ENCODE measurements around the gene GALNT17.

Gene GALNT17

DNA sequence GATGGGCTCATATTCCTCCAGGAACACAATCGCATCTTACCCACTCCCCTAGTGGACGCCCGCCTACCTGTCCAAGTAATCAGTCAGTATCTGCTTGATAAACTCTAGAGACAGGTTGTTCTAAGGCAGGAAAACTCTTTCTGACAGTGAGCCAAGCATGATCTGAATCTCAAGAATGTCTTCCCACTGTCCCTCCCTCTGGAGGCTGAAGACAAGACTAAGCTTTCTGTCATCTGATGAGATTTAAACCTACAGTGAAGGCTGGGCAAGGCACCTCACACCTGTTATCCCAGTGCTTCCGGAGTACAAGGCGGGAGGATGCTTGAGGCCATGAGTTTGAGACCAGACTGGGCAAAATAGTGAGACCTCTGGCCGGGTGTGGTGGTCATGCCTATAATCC lies 586.6 kb downstream of the GALNT17 start:
- H3K36me3 ChIP-seq (ENCODE audit: control insufficient read depth in 2 of 2, insufficient read depth in 1 of 2, low read length in 2 of 2) = no peaks in the 10 kb centered on the region
- TF ChIP-seq, protein P1, sequence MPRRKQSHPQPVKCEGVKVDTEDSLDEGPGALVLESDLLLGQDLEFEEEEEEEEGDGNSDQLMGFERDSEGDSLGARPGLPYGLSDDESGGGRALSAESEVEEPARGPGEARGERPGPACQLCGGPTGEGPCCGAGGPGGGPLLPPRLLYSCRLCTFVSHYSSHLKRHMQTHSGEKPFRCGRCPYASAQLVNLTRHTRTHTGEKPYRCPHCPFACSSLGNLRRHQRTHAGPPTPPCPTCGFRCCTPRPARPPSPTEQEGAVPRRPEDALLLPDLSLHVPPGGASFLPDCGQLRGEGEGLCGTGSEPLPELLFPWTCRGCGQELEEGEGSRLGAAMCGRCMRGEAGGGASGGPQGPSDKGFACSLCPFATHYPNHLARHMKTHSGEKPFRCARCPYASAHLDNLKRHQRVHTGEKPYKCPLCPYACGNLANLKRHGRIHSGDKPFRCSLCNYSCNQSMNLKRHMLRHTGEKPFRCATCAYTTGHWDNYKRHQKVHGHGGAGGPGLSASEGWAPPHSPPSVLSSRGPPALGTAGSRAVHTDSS (tag by site-specific recombination; IDR thresholded peaks at IDR 0.05) = no peak
- no peak for TF ChIP-seq ZNF843 (tag by site-specific recombination; IDR thresholded peaks at IDR 0.05)
- no peak for TF ChIP-seq ZNF354C (tag by site-specific recombination; IDR thresholded peaks at IDR 0.05; ENCODE audit: borderline replicate concordance, low read depth)
- no peak for TF ChIP-seq ZNF214 (tag by site-specific recombination; IDR thresholded peaks at IDR 0.05; ENCODE audit: borderline replicate concordance)
- TF ChIP-seq, protein P2, sequence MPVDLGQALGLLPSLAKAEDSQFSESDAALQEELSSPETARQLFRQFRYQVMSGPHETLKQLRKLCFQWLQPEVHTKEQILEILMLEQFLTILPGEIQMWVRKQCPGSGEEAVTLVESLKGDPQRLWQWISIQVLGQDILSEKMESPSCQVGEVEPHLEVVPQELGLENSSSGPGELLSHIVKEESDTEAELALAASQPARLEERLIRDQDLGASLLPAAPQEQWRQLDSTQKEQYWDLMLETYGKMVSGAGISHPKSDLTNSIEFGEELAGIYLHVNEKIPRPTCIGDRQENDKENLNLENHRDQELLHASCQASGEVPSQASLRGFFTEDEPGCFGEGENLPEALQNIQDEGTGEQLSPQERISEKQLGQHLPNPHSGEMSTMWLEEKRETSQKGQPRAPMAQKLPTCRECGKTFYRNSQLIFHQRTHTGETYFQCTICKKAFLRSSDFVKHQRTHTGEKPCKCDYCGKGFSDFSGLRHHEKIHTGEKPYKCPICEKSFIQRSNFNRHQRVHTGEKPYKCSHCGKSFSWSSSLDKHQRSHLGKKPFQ (tag by site-specific recombination; IDR thresholded peaks at IDR 0.05) = no peak
- TF ChIP-seq, protein P3, sequence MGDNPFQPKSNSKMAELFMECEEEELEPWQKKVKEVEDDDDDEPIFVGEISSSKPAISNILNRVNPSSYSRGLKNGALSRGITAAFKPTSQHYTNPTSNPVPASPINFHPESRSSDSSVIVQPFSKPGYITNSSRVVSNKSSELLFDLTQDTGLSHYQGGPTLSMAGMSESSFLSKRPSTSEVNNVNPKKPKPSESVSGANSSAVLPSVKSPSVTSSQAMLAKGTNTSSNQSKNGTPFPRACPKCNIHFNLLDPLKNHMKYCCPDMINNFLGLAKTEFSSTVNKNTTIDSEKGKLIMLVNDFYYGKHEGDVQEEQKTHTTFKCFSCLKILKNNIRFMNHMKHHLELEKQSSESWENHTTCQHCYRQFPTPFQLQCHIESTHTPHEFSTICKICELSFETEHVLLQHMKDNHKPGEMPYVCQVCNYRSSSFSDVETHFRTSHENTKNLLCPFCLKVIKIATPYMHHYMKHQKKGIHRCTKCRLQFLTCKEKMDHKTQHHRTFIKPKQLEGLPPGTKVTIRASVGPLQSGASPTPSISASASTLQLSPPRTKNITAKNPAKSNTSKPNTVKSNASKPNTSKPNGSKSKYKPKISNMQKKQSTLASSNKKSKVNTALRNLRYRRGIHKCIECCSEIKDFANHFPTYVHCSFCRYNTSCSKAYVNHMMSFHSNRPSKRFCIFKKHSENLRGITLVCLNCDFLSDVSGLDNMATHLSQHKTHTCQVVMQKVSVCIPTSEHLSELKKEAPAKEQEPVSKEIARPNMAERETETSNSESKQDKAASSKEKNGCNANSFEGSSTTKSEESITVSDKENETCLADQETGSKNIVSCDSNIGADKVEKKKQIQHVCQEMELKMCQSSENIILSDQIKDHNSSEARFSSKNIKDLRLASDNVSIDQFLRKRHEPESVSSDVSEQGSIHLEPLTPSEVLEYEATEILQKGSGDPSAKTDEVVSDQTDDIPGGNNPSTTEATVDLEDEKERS (tag by site-specific recombination; IDR thresholded peaks at IDR 0.05) = no peak
- no peak for TF ChIP-seq ZNF571 (tag by site-specific recombination; IDR thresholded peaks at IDR 0.05)
- no peak for TF ChIP-seq ZNF626 (tag by site-specific recombination; IDR thresholded peaks at IDR 0.05)
- TF ChIP-seq, protein P4, sequence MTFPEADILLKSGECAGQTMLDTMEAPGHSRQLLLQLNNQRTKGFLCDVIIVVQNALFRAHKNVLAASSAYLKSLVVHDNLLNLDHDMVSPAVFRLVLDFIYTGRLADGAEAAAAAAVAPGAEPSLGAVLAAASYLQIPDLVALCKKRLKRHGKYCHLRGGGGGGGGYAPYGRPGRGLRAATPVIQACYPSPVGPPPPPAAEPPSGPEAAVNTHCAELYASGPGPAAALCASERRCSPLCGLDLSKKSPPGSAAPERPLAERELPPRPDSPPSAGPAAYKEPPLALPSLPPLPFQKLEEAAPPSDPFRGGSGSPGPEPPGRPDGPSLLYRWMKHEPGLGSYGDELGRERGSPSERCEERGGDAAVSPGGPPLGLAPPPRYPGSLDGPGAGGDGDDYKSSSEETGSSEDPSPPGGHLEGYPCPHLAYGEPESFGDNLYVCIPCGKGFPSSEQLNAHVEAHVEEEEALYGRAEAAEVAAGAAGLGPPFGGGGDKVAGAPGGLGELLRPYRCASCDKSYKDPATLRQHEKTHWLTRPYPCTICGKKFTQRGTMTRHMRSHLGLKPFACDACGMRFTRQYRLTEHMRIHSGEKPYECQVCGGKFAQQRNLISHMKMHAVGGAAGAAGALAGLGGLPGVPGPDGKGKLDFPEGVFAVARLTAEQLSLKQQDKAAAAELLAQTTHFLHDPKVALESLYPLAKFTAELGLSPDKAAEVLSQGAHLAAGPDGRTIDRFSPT (tag by site-specific recombination; IDR thresholded peaks at IDR 0.05) = no peak
- TF ChIP-seq, protein P5, sequence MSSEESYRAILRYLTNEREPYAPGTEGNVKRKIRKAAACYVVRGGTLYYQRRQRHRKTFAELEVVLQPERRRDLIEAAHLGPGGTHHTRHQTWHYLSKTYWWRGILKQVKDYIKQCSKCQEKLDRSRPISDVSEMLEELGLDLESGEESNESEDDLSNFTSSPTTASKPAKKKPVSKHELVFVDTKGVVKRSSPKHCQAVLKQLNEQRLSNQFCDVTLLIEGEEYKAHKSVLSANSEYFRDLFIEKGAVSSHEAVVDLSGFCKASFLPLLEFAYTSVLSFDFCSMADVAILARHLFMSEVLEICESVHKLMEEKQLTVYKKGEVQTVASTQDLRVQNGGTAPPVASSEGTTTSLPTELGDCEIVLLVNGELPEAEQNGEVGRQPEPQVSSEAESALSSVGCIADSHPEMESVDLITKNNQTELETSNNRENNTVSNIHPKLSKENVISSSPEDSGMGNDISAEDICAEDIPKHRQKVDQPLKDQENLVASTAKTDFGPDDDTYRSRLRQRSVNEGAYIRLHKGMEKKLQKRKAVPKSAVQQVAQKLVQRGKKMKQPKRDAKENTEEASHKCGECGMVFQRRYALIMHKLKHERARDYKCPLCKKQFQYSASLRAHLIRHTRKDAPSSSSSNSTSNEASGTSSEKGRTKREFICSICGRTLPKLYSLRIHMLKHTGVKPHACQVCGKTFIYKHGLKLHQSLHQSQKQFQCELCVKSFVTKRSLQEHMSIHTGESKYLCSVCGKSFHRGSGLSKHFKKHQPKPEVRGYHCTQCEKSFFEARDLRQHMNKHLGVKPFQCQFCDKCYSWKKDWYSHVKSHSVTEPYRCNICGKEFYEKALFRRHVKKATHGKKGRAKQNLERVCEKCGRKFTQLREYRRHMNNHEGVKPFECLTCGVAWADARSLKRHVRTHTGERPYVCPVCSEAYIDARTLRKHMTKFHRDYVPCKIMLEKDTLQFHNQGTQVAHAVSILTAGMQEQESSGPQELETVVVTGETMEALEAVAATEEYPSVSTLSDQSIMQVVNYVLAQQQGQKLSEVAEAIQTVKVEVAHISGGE (tag by site-specific recombination; conservative IDR thresholded peaks at IDR 0.05; ENCODE audit: low read depth) = no peak
- TF ChIP-seq, protein P6, sequence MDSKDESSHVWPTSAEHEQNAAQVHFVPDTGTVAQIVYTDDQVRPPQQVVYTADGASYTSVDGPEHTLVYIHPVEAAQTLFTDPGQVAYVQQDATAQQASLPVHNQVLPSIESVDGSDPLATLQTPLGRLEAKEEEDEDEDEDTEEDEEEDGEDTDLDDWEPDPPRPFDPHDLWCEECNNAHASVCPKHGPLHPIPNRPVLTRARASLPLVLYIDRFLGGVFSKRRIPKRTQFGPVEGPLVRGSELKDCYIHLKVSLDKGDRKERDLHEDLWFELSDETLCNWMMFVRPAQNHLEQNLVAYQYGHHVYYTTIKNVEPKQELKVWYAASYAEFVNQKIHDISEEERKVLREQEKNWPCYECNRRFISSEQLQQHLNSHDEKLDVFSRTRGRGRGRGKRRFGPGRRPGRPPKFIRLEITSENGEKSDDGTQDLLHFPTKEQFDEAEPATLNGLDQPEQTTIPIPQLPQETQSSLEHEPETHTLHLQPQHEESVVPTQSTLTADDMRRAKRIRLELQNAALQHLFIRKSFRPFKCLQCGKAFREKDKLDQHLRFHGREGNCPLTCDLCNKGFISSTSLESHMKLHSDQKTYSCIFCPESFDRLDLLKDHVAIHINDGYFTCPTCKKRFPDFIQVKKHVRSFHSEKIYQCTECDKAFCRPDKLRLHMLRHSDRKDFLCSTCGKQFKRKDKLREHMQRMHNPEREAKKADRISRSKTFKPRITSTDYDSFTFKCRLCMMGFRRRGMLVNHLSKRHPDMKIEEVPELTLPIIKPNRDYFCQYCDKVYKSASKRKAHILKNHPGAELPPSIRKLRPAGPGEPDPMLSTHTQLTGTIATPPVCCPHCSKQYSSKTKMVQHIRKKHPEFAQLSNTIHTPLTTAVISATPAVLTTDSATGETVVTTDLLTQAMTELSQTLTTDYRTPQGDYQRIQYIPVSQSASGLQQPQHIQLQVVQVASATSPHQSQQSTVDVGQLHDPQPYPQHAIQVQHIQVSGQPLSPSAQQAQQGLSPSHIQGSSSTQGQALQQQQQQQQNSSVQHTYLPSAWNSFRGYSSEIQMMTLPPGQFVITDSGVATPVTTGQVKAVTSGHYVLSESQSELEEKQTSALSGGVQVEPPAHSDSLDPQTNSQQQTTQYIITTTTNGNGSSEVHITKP (tag by site-specific recombination; IDR thresholded peaks at IDR 0.05) = no peak
- TF ChIP-seq ZNF776 (tag by site-specific recombination; IDR thresholded peaks at IDR 0.05; ENCODE audit: borderline replicate concordance) = no peak
- TF ChIP-seq ZNF501 (tag by site-specific recombination; IDR thresholded peaks at IDR 0.05) = no peak
- no peak for TF ChIP-seq ZNF600 (tag by site-specific recombination; IDR thresholded peaks at IDR 0.05)
- TF ChIP-seq, protein P7, sequence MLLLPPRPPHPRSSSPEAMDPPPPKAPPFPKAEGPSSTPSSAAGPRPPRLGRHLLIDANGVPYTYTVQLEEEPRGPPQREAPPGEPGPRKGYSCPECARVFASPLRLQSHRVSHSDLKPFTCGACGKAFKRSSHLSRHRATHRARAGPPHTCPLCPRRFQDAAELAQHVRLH (tag by site-specific recombination; IDR thresholded peaks at IDR 0.05) = no peak
- no peak for TF ChIP-seq ZNF558 (tag by site-specific recombination; IDR thresholded peaks at IDR 0.05)
- no peak for TF ChIP-seq ZBTB17 (tag by site-specific recombination; IDR thresholded peaks at IDR 0.05)
- no peak for TF ChIP-seq ZNF670 (tag by site-specific recombination; IDR thresholded peaks at IDR 0.05; ENCODE audit: low read depth)
- TF ChIP-seq ZFP3 (tag by site-specific recombination; IDR thresholded peaks at IDR 0.05; ENCODE audit: low read depth) = no peak
- TF ChIP-seq ZNF521 (tag by site-specific recombination; IDR thresholded peaks at IDR 0.05) = no peak
- no peak overlapping the region for H3K4me3 ChIP-seq (ENCODE audit: low read depth, low read length)
- POLR2A ChIA-PET = no interaction called here
- no peaks in the 10 kb centered on the region for H3K9me3 ChIP-seq (ENCODE audit: control insufficient read depth, insufficient read depth, low read depth, low read length)
- H3K4me1 ChIP-seq (ENCODE audit: control insufficient read depth, insufficient read depth, low read length) = no peaks in the 10 kb centered on the region
- no peak overlapping the region for H3K27ac ChIP-seq (ENCODE audit: extremely low read depth, low read depth, low read length)
- CTCF ChIA-PET = no interaction called here

Measured in HEK293 (cell line).